Measurements from ENCODE around the gene TRIM24. TPM values are rescaled to one million over a fixed set of nuclear protein-coding genes. Genes with fewer than 3 reads are reported as not detected.

Gene TRIM24
- polyA plus RNA-seq, 1 donor (not counting 4 experiments of a cell fraction or from before 2014, with no cell fraction given), result 7.9 TPM

GRCh38 chr7:138632384-138632783, 172.3 kb downstream of the TRIM24 start:
- Histone ChIP-seq H3K9me1 (ENCODE audit: control insufficient read depth, extremely low read depth, insufficient read depth, low read length) (no peaks in the 10 kb centered on the region), H3K4me2 (ENCODE audit: control insufficient read depth, extremely low read depth, insufficient read depth, low read depth, low read length) (no peak overlapping the region), H3K9me3 (ENCODE audit: control insufficient read depth, low read depth, low read length) (peaks cover 5% of the 10 kb centered on the region), H3K27ac (ENCODE audit: control insufficient read depth, insufficient read depth, low read length) (no peak overlapping the region), H4K20me1 (ENCODE audit: control insufficient read depth, extremely low read depth, insufficient read depth, low read length) (no peaks in the 10 kb centered on the region), H3K4me1 (ENCODE audit: control insufficient read depth, extremely low read depth, insufficient read depth, low read length) (no peaks in the 10 kb centered on the region), H3K79me2 (ENCODE audit: control insufficient read depth, insufficient read depth, low read length) (no peaks in the 10 kb centered on the region), H3K9ac (ENCODE audit: control insufficient read depth, extremely low read depth, insufficient read depth, low read length) (no peak overlapping the region), H3K4me3 (ENCODE audit: control insufficient read depth in 2 of 3, extremely low read depth in 1 of 3, insufficient read depth in 2 of 3, low read depth in 1 of 3, low read length in 3 of 3) (no peak overlapping the region), H3K36me3 (ENCODE audit: control insufficient read depth in 2 of 2, extremely low read depth in 1 of 2, insufficient read depth in 2 of 2, low read length in 2 of 2) (no peaks in the 10 kb centered on the region), H3K27me3 (ENCODE audit: control insufficient read depth, extremely low read depth, insufficient read depth, low read length) (no peaks in the 10 kb centered on the region), H2AFZ (ENCODE audit: control insufficient read depth, low read length) (no peak overlapping the region)
- FAIRE-seq (no peak), DNase-seq (ENCODE audit: low read depth, low spot score) (no peak)
- TF ChIP-seq CTCF (optimal IDR thresholded peaks at IDR 0.05 in 1 of 3, IDR thresholded peaks at IDR 0.05 in 1 of 3, conservative IDR thresholded peaks at IDR 0.05 in 1 of 3; ENCODE audit: extremely low read depth in 1 of 3, insufficient read depth in 2 of 3, low read length in 3 of 3), result no peak
- no peak for TF ChIP-seq EZH2 (IDR thresholded peaks at IDR 0.05; ENCODE audit: low read length)
- dilution Hi-C loops (cut with MboI; ENCODE audit: extremely low pct_ligation_motif_present, low sequenced_read_pairs), result no loop called here

DNA sequence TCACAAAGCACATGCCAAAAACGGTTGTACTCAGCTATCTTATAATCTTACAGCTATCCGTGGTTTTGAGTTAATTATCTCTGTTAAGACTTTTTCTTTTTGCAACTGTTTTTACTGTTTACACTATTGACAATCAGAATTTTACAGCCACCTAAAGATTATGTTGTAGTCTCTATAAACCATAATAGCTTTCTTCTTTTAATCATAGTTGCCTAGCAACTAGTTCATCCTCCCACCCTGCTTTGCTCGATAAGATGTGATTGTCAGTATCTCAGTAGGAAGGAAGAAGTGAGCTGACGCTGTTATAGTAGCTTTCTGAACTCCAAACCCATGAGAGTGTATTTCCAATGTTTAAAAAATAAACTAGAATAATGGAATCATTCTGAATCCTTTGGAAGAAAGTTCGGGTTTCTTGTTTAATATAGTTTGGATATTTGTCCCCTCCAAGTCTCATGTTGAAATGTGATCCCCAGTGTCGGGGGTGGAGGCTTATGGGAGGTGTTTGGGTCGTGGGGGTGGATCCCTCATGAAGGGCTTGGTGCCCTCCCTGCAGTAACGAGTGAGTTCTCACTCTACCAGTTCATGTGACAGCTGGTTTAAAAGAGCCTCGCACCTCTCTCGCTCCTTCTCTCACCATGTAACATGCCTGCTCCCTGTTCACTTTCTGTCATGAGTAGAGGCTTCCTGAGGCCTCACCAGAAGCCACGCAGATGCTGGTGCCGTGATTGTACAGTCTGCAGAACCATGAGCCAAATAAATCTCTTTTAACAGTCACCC, 173.0 kb downstream of the TRIM24 start:
- FAIRE-seq (no peak), DNase-seq (ENCODE audit: low read depth, low spot score) (no peak)
- Histone ChIP-seq H3K9me1 (ENCODE audit: control insufficient read depth, extremely low read depth, insufficient read depth, low read length) (no peaks in the 10 kb centered on the region), H3K36me3 (ENCODE audit: control insufficient read depth in 2 of 2, extremely low read depth in 1 of 2, insufficient read depth in 2 of 2, low read length in 2 of 2) (no peaks in the 10 kb centered on the region), H3K4me3 (ENCODE audit: control insufficient read depth in 2 of 3, extremely low read depth in 1 of 3, insufficient read depth in 2 of 3, low read depth in 1 of 3, low read length in 3 of 3) (no peak overlapping the region), H3K79me2 (ENCODE audit: control insufficient read depth, insufficient read depth, low read length) (no peaks in the 10 kb centered on the region), H4K20me1 (ENCODE audit: control insufficient read depth, extremely low read depth, insufficient read depth, low read length) (no peaks in the 10 kb centered on the region), H2AFZ (ENCODE audit: control insufficient read depth, low read length) (no peak overlapping the region), H3K9ac (ENCODE audit: control insufficient read depth, extremely low read depth, insufficient read depth, low read length) (no peak overlapping the region), H3K4me1 (ENCODE audit: control insufficient read depth, extremely low read depth, insufficient read depth, low read length) (no peaks in the 10 kb centered on the region), H3K27ac (ENCODE audit: control insufficient read depth, insufficient read depth, low read length) (no peak overlapping the region), H3K9me3 (ENCODE audit: control insufficient read depth, low read depth, low read length) (peaks cover 4% of the 10 kb centered on the region), H3K27me3 (ENCODE audit: control insufficient read depth, extremely low read depth, insufficient read depth, low read length) (no peaks in the 10 kb centered on the region), H3K4me2 (ENCODE audit: control insufficient read depth, extremely low read depth, insufficient read depth, low read depth, low read length) (no peak overlapping the region)
- TF ChIP-seq EZH2 (IDR thresholded peaks at IDR 0.05; ENCODE audit: low read length) (no peak), CTCF (optimal IDR thresholded peaks at IDR 0.05 in 1 of 3, IDR thresholded peaks at IDR 0.05 in 1 of 3, conservative IDR thresholded peaks at IDR 0.05 in 1 of 3; ENCODE audit: extremely low read depth in 1 of 3, insufficient read depth in 2 of 3, low read length in 3 of 3) (no peak)
- dilution Hi-C loops (cut with MboI; ENCODE audit: extremely low pct_ligation_motif_present, low sequenced_read_pairs), result no loop called here

Small RNA genes lying within 50 kb of the gene (small RNA-seq; reads per million reads assigned to genes)
- gene RF00561 (ENCODE audit: insufficient read length in 3 of 3, low read depth in 3 of 3, low replicate concordance in 1 of 3), result 0 reads per million in 3 experiments

Other genes starting within 250 kb of the TRIM24 start
- gene SVOPL, start 241.1 kb downstream of the TRIM24 start, polyA plus RNA-seq, result 0.05 TPM in 1 of 3 replicates, not detected in the others